ENCODE measurements around the gene TMEM175. TPM values are rescaled to one million over a fixed set of nuclear protein-coding genes. Genes with fewer than 3 reads are reported as not detected.

TMEM175 gene
- total RNA-seq, 1 donor from 2014 or later = 62.7 TPM

DNA sequence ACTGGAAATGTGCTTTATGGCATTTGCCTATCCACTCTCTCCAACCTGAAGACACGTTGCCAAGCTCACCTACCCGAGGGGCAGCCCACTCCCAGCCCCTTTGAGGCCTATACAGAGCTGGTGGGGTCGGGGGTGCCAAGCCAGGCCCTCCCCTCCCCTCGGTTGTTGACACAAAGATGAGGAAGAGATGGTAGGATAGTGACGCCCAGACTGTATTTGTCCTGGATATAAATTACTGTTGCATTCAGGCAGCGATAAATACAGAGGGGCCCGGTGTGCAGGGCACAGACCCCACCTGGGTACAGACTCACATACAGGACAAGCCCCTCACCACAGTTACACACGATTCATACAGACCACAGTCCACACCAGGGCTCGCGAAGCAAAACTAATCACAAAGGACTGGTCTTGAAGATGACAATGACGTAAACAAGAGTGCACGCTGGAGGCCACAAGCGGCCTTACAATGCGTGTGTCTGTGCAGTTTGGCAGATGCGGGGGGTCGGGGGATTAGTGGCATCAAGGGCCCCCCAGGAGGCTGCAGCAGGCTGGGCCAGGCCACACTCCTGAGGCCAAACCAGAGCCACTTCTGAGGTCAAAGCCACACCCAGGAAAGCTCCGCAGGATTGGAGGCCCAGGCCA is 26.6 kb downstream of the TMEM175 start:
- H3K9me3 Mint-ChIP-seq (ENCODE audit: unreplicated experiment) = peaks cover 7% of the 10 kb centered on the region
- H3K27me3 Mint-ChIP-seq (ENCODE audit: unreplicated experiment) = peaks cover 5% of the 10 kb centered on the region
- H3K27ac Mint-ChIP-seq (ENCODE audit: unreplicated experiment) = peak overlapping the region; percentile 28
- TF ChIP-seq, protein P1, sequence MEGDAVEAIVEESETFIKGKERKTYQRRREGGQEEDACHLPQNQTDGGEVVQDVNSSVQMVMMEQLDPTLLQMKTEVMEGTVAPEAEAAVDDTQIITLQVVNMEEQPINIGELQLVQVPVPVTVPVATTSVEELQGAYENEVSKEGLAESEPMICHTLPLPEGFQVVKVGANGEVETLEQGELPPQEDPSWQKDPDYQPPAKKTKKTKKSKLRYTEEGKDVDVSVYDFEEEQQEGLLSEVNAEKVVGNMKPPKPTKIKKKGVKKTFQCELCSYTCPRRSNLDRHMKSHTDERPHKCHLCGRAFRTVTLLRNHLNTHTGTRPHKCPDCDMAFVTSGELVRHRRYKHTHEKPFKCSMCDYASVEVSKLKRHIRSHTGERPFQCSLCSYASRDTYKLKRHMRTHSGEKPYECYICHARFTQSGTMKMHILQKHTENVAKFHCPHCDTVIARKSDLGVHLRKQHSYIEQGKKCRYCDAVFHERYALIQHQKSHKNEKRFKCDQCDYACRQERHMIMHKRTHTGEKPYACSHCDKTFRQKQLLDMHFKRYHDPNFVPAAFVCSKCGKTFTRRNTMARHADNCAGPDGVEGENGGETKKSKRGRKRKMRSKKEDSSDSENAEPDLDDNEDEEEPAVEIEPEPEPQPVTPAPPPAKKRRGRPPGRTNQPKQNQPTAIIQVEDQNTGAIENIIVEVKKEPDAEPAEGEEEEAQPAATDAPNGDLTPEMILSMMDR (IDR thresholded peaks at IDR 0.05; ENCODE audit: partially characterized antibody, unreplicated experiment) = no peak
- H3K4me3 Mint-ChIP-seq (ENCODE audit: unreplicated experiment) = no peak overlapping the region
- DNase-seq = no peak
- peaks cover 2% of the 10 kb centered on the region for H3K4me1 Mint-ChIP-seq (ENCODE audit: low read depth, unreplicated experiment)
- peaks cover 5% of the 10 kb centered on the region for H3K36me3 Mint-ChIP-seq (ENCODE audit: unreplicated experiment)

- Mint-ChIP-seq H3K27ac (ENCODE audit: unreplicated experiment) (no peak overlapping the region), H3K27me3 (ENCODE audit: unreplicated experiment) (peaks cover 5% of the 10 kb centered on the region), H3K9me3 (ENCODE audit: unreplicated experiment) (peaks cover 7% of the 10 kb centered on the region), H3K36me3 (ENCODE audit: unreplicated experiment) (peaks cover 4% of the 10 kb centered on the region), H3K4me1 (ENCODE audit: low read depth, unreplicated experiment) (peaks cover 2% of the 10 kb centered on the region), H3K4me3 (ENCODE audit: unreplicated experiment) (no peak overlapping the region)
- TF ChIP-seq, protein P1 (IDR thresholded peaks at IDR 0.05; ENCODE audit: partially characterized antibody, unreplicated experiment) = no peak
- DNase-seq = no peak
Measured at GRCh38 chr4:959338-960139, 27.3 kb downstream of the TMEM175 start.

DNA sequence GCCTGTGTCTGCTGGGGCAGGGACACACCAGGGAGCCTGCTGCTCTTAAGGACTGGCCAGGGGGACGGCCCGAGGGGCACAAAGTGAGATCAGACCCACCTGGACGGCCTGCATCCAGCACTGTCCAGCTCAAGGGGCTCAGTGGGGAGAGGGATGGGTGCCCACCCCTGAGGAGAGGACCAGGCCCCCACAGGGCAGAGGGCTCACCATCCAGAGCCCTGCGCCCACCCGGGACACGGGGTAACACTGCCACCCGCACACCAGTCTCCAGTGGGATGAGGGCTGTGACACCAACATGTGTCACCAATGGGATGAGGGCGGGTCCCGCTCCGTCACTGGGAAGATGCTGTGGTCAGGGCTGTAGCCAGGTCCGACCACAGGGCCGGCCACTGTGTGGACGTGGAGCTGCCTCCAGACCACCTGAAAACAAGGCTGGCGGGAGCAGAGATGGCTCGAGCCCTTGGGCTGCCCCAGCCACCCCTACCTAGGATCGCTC is 27.9 kb downstream of the TMEM175 start:
- Mint-ChIP-seq H3K4me3 (ENCODE audit: unreplicated experiment) (no peak overlapping the region), H3K4me1 (ENCODE audit: low read depth, unreplicated experiment) (peaks cover 2% of the 10 kb centered on the region), H3K27ac (ENCODE audit: unreplicated experiment) (no peak overlapping the region), H3K9me3 (ENCODE audit: unreplicated experiment) (peaks cover 5% of the 10 kb centered on the region), H3K27me3 (ENCODE audit: unreplicated experiment) (peaks cover 2% of the 10 kb centered on the region), H3K36me3 (ENCODE audit: unreplicated experiment) (no peaks in the 10 kb centered on the region)
- DNase-seq = no peak
- TF ChIP-seq, protein P1 (IDR thresholded peaks at IDR 0.05; ENCODE audit: partially characterized antibody, unreplicated experiment) = no peak

GRCh38 chr4:960636-961350 is 28.5 kb downstream of the TMEM175 start:
- Mint-ChIP-seq H3K27me3 (ENCODE audit: unreplicated experiment) (peaks cover 2% of the 10 kb centered on the region), H3K4me3 (ENCODE audit: unreplicated experiment) (no peak overlapping the region), H3K9me3 (ENCODE audit: unreplicated experiment) (peaks cover 5% of the 10 kb centered on the region), H3K27ac (ENCODE audit: unreplicated experiment) (no peak overlapping the region), H3K36me3 (ENCODE audit: unreplicated experiment) (no peaks in the 10 kb centered on the region), H3K4me1 (ENCODE audit: low read depth, unreplicated experiment) (peaks cover 2% of the 10 kb centered on the region)
- TF ChIP-seq, protein P1 (IDR thresholded peaks at IDR 0.05; ENCODE audit: partially characterized antibody, unreplicated experiment) = no peak
- no peak for DNase-seq
